Naive thymus-derived CD4-positive, alpha-beta T cell (primary cell): Measurements from ENCODE around the gene FAM118B. TPM values are rescaled to one million over a fixed set of nuclear protein-coding genes. Genes with fewer than 3 reads are reported as not detected.

Experiments
- ATAC-seq: fragments of 150-1000 bp; cut with Tn5 transposase; 2 replicates; pipeline ENCODE4 v1.10.0; 2021; ENCODE audit warnings: mild to moderate bottlenecking, moderate library complexity
- CTCF ChIA-PET: fragments of 350-600 bp; sonication (Branson Sonifier 250); formaldehyde crosslinking; loops from one replicate; lab custom pipeline; 2021; ENCODE audit warnings: antibody characterized with exemption; lab: Charles Lee
- POLR2A ChIA-PET: fragments of 350-600 bp; sonication (Branson Sonifier 250); formaldehyde crosslinking; loops from one replicate; lab custom pipeline; 2021; ENCODE audit warnings: antibody characterized with exemption, inconsistent platforms; lab: Charles Lee
- DNase-seq, 9 donors: peaks; one replicate each; pipeline versions ENCODE4 v3.0.0 to v3.0.0-alpha.2; 2020 to 2022; ENCODE audit warnings: mixed read lengths in 1 of 9
- H3K27ac ChIP-seq: one replicate; pipeline ENCODE4 v1.7.0; 2013; ENCODE audit warnings: mild to moderate bottlenecking, low read depth, low read length, moderate library complexity
- H3K27me3 ChIP-seq, 2 donors: one replicate each; pipeline ENCODE4 v1.7.0; 2013; ENCODE audit warnings: low read length in 2 of 2, mild to moderate bottlenecking in 2 of 2, moderate library complexity in 2 of 2; ENCODE audit not compliant: control insufficient read depth in 2 of 2, insufficient read depth in 2 of 2
- H3K36me3 ChIP-seq, 3 experiments: 1 replicate in 2 of 3; 2 replicates in 1 of 3; pipeline ENCODE4 v1.7.0; 2013; ENCODE audit warnings: low read length in 3 of 3, mild to moderate bottlenecking in 3 of 3, moderate library complexity in 1 of 3; ENCODE audit not compliant: insufficient read depth in 3 of 3, control insufficient read depth in 2 of 3
- H3K4me1 ChIP-seq, 2 donors: one replicate each; pipeline ENCODE4 v1.7.0; 2013; ENCODE audit warnings: low read length in 2 of 2, mild to moderate bottlenecking in 2 of 2, moderate library complexity in 1 of 2; ENCODE audit not compliant: control insufficient read depth in 2 of 2, insufficient read depth in 2 of 2
- H3K4me3 ChIP-seq: 2 replicates; pipeline ENCODE4 v1.7.0; 2013; ENCODE audit warnings: mild to moderate bottlenecking, low read length
- H3K9me3 ChIP-seq, 3 experiments: 1 replicate in 2 of 3; 2 replicates in 1 of 3; pipeline ENCODE4 v1.7.0; 2013; ENCODE audit warnings: low read length in 3 of 3; ENCODE audit not compliant: control insufficient read depth in 2 of 3
- H3K27ac Mint-ChIP-seq, 9 donors: one replicate each; pipeline ENCODE4 v1.8.0; 2020 to 2022; ENCODE audit warnings: mixed read lengths in 9 of 9, mild to moderate bottlenecking in 8 of 9, moderate library complexity in 5 of 9, inconsistent platforms in 2 of 9
- H3K27me3 Mint-ChIP-seq, 5 donors: one replicate each; pipeline ENCODE4 v1.8.0; 2021 to 2022; ENCODE audit warnings: mixed read lengths in 5 of 5, mild to moderate bottlenecking in 1 of 5
- H3K36me3 Mint-ChIP-seq, 5 donors: one replicate each; pipeline ENCODE4 v1.8.0; 2020 to 2022; ENCODE audit warnings: mixed read lengths in 5 of 5, mild to moderate bottlenecking in 3 of 5, inconsistent platforms in 1 of 5
- H3K4me1 Mint-ChIP-seq, 7 donors: one replicate each; pipeline ENCODE4 v1.8.0; 2020 to 2022; ENCODE audit warnings: mixed read lengths in 7 of 7, mild to moderate bottlenecking in 3 of 7, inconsistent platforms in 1 of 7
- H3K4me3 Mint-ChIP-seq, 10 donors: one replicate each; pipeline ENCODE4 v1.8.0; 2020 to 2022; ENCODE audit warnings: mild to moderate bottlenecking in 10 of 10, mixed read lengths in 10 of 10, moderate library complexity in 6 of 10, inconsistent platforms in 2 of 10
- H3K9me3 Mint-ChIP-seq, 11 donors: one replicate each; pipeline ENCODE4 v1.8.0; 2020 to 2022; ENCODE audit warnings: mixed read lengths in 11 of 11, mild to moderate bottlenecking in 4 of 11, inconsistent platforms in 1 of 11, moderate library complexity in 1 of 11
- intact Hi-C, 2 donors: fragments of 100-400 bp; cut with micrococcal nuclease; formaldehyde crosslinking; loops; one replicate each; pipeline ENCODE4 v1.15.1; 2023
- polyA plus RNA-seq, 2 donors: library from polyadenylated mRNA; unstranded; fragments of 300-500 nt; fragmentation: Illumina TruSeq; gene quantifications; one replicate each; pipeline ENCODE4 v1.2.3, GENCODE V29; 2021
- total RNA-seq, 6 experiments: library from RNA in 5 of 6; stranded (reverse) in 5 of 6; gene quantifications; 1 replicate in 5 of 6; 2 replicates in 1 of 6; pipeline ENCODE4 v1.2.3 and lab custom pipeline; 2021 to 2026

FAM118B gene
- total and polyA plus RNA-seq, 7 experiments from 2014 or later: 4.0 to 14.7 (median 10.8) TPM

DNA sequence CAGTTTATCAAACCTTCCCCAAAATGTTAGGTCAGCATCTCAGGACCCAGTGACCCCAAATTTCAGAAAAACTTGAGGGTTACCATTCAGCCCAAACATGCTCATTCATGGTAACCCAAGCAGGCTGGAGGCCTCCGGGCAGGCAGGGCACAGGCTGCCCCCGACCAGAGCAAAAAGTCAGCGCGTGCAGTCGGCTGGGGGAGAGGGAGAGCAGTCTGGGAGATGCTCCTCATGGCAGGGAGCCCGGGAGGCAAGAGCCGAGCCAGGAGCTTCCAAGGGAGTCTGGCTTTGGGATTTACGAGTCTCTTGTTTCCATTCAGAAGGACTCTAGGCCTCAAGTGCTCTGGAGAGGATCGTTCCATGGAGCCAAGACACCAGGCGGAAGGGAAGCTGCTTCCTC is 45.8 kb upstream of the FAM118B start:
- no peak overlapping the region for H3K27ac ChIP-seq
- Mint-ChIP-seq H3K36me3 (no peaks in the 10 kb centered on the region), H3K9me3 (no peaks in the 10 kb centered on the region), H3K4me3 (no peak overlapping the region), H3K4me1 (peaks cover 0 to 10% (median 5%) of the 10 kb centered on the region in 7 donors), H3K27me3 (peaks cover 0 to 11% (median 0%) of the 10 kb centered on the region in 5 donors), H3K27ac (no peak overlapping the region)
- H3K27me3 ChIP-seq: no peaks in the 10 kb centered on the region
- DNase-seq (no peak), ATAC-seq (no peak)
- no peaks in the 10 kb centered on the region for H3K4me1 ChIP-seq
- no peaks in the 10 kb centered on the region for H3K36me3 ChIP-seq
- H3K4me3 ChIP-seq: no peak overlapping the region
- intact Hi-C loops: no loop called here
- no peaks in the 10 kb centered on the region for H3K9me3 ChIP-seq
- ChIA-PET POLR2A (no interaction called here), CTCF (no interaction called here)

- Histone ChIP-seq H3K27me3 (no peaks in the 10 kb centered on the region), H3K9me3 (no peaks in the 10 kb centered on the region), H3K4me3 (no peak overlapping the region), H3K27ac (no peak overlapping the region), H3K36me3 (no peaks in the 10 kb centered on the region), H3K4me1 (no peaks in the 10 kb centered on the region)
- intact Hi-C loops: no loop called here
- no peaks in the 10 kb centered on the region for H3K36me3 Mint-ChIP-seq
- H3K27me3 Mint-ChIP-seq: peaks cover 0 to 11% (median 0%) of the 10 kb centered on the region in 5 donors
- H3K4me1 Mint-ChIP-seq: peaks cover 0 to 10% (median 5%) of the 10 kb centered on the region in 7 donors
- no peaks in the 10 kb centered on the region for H3K9me3 Mint-ChIP-seq
- ATAC-seq: no peak
- no peak for DNase-seq
- ChIA-PET POLR2A (no interaction called here), CTCF (no interaction called here)
- no peak overlapping the region for H3K4me3 Mint-ChIP-seq
- H3K27ac Mint-ChIP-seq: no peak overlapping the region
Observed at GRCh38 chr11:126166413-126166812, 45.2 kb upstream of the FAM118B start.

DNA sequence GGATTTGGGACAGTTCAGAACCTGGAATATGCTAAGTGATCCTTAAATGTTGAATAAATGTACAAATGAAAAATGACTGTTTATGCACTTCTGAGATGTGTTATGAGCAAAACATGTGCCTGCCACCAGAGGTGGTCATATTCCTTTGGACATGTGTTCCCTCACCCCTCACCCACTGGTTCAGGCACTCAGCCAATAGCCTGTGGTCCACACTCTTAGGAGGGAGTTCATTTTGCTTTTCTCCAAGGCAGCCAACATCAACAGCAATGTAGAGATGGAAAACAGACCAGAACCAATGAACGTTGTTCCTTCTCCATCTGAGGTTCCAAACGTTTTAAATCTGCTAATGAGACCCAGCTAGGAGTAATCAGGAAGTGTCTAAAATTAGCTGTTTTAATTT is 44.1 kb upstream of the FAM118B start:
- Histone ChIP-seq H3K9me3 (no peaks in the 10 kb centered on the region), H3K27ac (no peak overlapping the region), H3K27me3 (no peaks in the 10 kb centered on the region), H3K4me1 (no peaks in the 10 kb centered on the region), H3K36me3 (no peaks in the 10 kb centered on the region), H3K4me3 (no peak overlapping the region)
- no peak for ATAC-seq
- ChIA-PET POLR2A (no interaction called here), CTCF (no interaction called here)
- Mint-ChIP-seq H3K36me3 (no peaks in the 10 kb centered on the region), H3K4me3 (no peak overlapping the region), H3K27ac (no peak overlapping the region), H3K9me3 (no peaks in the 10 kb centered on the region), H3K4me1 (peaks cover 0 to 10% (median 5%) of the 10 kb centered on the region in 7 donors), H3K27me3 (peaks cover 0 to 13% (median 8%) of the 10 kb centered on the region in 5 donors)
- intact Hi-C loops: no loop called here
- DNase-seq: no peak

GRCh38 chr11:126169291-126169690 is 42.3 kb upstream of the FAM118B start:
- H3K9me3 ChIP-seq: no peaks in the 10 kb centered on the region
- H3K36me3 Mint-ChIP-seq: no peaks in the 10 kb centered on the region
- no peak overlapping the region for H3K4me3 ChIP-seq
- no peak overlapping the region for H3K4me3 Mint-ChIP-seq
- no peaks in the 10 kb centered on the region for H3K36me3 ChIP-seq
- ChIA-PET POLR2A (no interaction called here), CTCF (no interaction called here)
- no peak for DNase-seq
- peaks cover 0 to 3% (median 0%) of the 10 kb centered on the region in 7 donors for H3K4me1 Mint-ChIP-seq
- no peak overlapping the region for H3K27ac ChIP-seq
- H3K9me3 Mint-ChIP-seq: no peaks in the 10 kb centered on the region
- H3K4me1 ChIP-seq: no peaks in the 10 kb centered on the region
- H3K27ac Mint-ChIP-seq: no peak overlapping the region
- no peak for ATAC-seq
- H3K27me3 Mint-ChIP-seq: peaks cover 0 to 20% (median 9%) of the 10 kb centered on the region in 5 donors
- H3K27me3 ChIP-seq: no peaks in the 10 kb centered on the region
- intact Hi-C loops: no loop called here

DNA sequence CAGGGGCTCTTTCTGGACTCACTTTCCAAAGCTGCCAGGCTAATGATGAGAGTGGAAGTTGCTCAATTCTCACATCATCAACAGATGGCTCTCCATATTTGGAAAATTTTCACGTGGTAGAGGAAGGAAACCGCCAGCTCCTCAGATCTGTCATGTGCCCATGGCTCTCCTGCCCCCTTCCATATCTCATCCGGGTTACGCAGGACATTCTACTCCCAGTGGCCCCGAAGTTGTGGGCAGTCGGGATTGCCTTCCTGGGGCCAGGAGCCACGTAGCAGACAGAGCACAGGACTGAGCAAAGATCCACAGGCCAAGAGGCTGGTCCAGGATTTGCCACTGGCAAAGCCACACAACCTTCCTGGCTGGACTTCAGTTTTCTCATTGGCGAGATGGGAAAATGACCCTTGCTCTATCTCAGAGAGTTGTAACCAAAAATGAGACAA is 39.0 kb upstream of the FAM118B start:
- intact Hi-C loops: no loop called here
- CTCF ChIA-PET: no interaction called here

DNA sequence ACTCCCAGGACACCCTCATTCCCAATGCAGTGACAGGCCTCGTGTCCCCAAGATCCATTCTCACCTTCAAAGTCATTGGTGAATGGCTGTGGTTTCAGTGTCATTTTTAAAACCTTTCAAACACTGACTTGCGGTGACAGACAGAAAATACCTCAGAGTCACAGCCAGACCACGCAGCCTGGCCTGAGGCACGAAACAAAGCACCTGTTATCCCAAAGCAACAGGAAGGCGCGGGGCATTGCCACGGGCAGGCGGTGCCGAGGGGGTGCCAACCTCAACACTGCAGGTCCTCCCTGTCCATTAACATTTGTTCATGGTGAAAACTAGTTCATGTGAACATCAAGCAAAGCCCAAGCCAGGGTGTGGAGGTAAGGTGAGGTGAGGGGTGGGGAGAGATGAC is 38.3 kb upstream of the FAM118B start:
- H3K27me3 ChIP-seq: no peaks in the 10 kb centered on the region
- POLR2A ChIA-PET: no interaction called here
- no peak overlapping the region for H3K4me3 ChIP-seq
- no peaks in the 10 kb centered on the region for H3K9me3 ChIP-seq
- intact Hi-C loops: no loop called here
- DNase-seq: no peak
- Mint-ChIP-seq H3K4me3 (no peak overlapping the region), H3K27ac (no peak overlapping the region), H3K9me3 (no peaks in the 10 kb centered on the region), H3K36me3 (no peaks in the 10 kb centered on the region), H3K27me3 (peaks cover 0 to 20% (median 4%) of the 10 kb centered on the region in 5 donors), H3K4me1 (peaks cover 0 to 3% (median 0%) of the 10 kb centered on the region in 7 donors)
- no peaks in the 10 kb centered on the region for H3K36me3 ChIP-seq
- CTCF ChIA-PET: interaction anchor here (0.5 kb wide), 1 partner anchor 84 kb away, joined by 4 read pairs; no protein-coding TSS in a partner anchor
- H3K27ac ChIP-seq: no peak overlapping the region
- no peaks in the 10 kb centered on the region for H3K4me1 ChIP-seq
- no peak for ATAC-seq

More for the DNA sequence above, 39.0 kb upstream of the FAM118B start:
- H3K4me3 Mint-ChIP-seq: no peak overlapping the region
- peak overlapping the region in 1 of 9 donors; percentile 36 for H3K27ac Mint-ChIP-seq
- Histone ChIP-seq H3K27ac (no peak overlapping the region), H3K4me1 (no peaks in the 10 kb centered on the region), H3K27me3 (no peaks in the 10 kb centered on the region), H3K36me3 (no peaks in the 10 kb centered on the region), H3K4me3 (no peak overlapping the region), H3K9me3 (no peaks in the 10 kb centered on the region)
- POLR2A ChIA-PET: no interaction called here
- peaks cover 0 to 3% (median 0%) of the 10 kb centered on the region in 7 donors for H3K4me1 Mint-ChIP-seq
- DNase-seq (no peak), ATAC-seq (no peak)
- H3K27me3 Mint-ChIP-seq: peaks cover 0 to 20% (median 4%) of the 10 kb centered on the region in 5 donors
- H3K36me3 Mint-ChIP-seq: no peaks in the 10 kb centered on the region
- no peaks in the 10 kb centered on the region for H3K9me3 Mint-ChIP-seq

DNA sequence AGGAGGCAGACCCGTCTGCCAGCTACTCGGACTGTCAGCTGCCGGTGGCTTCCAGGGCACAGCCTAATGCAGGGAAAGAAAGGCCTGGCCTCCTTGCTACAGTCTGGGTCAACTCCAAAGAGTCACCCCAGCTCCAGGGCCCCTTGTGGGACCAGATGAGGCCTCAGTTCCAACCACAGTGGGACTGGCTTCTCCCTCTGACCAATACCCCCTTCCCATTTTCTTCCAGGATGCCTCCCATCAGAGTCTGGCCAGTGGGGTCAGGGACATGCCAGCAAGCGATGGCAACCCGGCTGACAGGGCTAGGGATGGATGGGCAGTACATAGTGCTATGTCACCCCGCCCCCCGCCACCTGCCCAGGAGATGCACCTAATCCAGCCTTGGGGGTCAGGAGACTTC is 36.8 kb upstream of the FAM118B start:
- DNase-seq: no peak
- Histone ChIP-seq H3K9me3 (no peaks in the 10 kb centered on the region), H3K4me1 (no peaks in the 10 kb centered on the region), H3K27me3 (no peaks in the 10 kb centered on the region), H3K27ac (no peak overlapping the region), H3K36me3 (no peaks in the 10 kb centered on the region), H3K4me3 (no peak overlapping the region)
- ATAC-seq: no peak
- Mint-ChIP-seq H3K4me1 (peaks cover 0 to 3% (median 0%) of the 10 kb centered on the region in 7 donors), H3K9me3 (no peaks in the 10 kb centered on the region), H3K36me3 (no peaks in the 10 kb centered on the region), H3K27me3 (peaks cover 0 to 16% (median 0%) of the 10 kb centered on the region in 5 donors), H3K27ac (no peak overlapping the region), H3K4me3 (no peak overlapping the region)
- intact Hi-C loops: no loop called here
- POLR2A ChIA-PET: no interaction called here
- CTCF ChIA-PET: interaction anchor here (0.5 to 1.0 kb wide), 2 partner anchors 15 to 17 kb away, joined by 3 read pairs; no protein-coding TSS in a partner anchor
